Measurements from ENCODE around the gene RHBDD3.
"Not testable (repeated sequence)": the region's sequence is repeated elsewhere in the genome, so short reads cannot be mapped to it uniquely, and the experiment has no call there.

The RHBDD3 gene

GRCh38 chr22:29245626-29246385 lies 22.0 kb downstream of the RHBDD3 start:
- DNase-seq, result peak; percentile 57

GRCh38 chr22:29244785-29245625 lies 22.8 kb downstream of the RHBDD3 start:
- no peak for DNase-seq

- DNase-seq, result no peak
These were observed 23.8 kb downstream of the RHBDD3 start for GRCh38 chr22:29243874-29244446.

GRCh38 chr22:29240481-29240880 lies 27.3 kb downstream of the RHBDD3 start:
- DNase-seq, result peak; percentile 58

- no peak for DNase-seq
These were observed 34.4 kb downstream of the RHBDD3 start for GRCh38 chr22:29233277-29233877.

GRCh38 chr22:29231971-29232959 lies 35.5 kb downstream of the RHBDD3 start:
- DNase-seq, result no peak

- DNase-seq, result no peak
These were observed 36.6 kb downstream of the RHBDD3 start for GRCh38 chr22:29230972-29231875.

GRCh38 chr22:29226351-29226981 lies 41.3 kb downstream of the RHBDD3 start:
- DNase-seq, result no peak

- DNase-seq, result no peak
These were observed 42.2 kb downstream of the RHBDD3 start for GRCh38 chr22:29225422-29226090.

- no peak for DNase-seq
These were observed 42.8 kb downstream of the RHBDD3 start for GRCh38 chr22:29224859-29225410.

GRCh38 chr22:29224121-29224858 lies 43.5 kb downstream of the RHBDD3 start:
- DNase-seq, result no peak

GRCh38 chr22:29219881-29220670 lies 47.7 kb downstream of the RHBDD3 start:
- DNase-seq, result no peak

- not testable (repeated sequence) for DNase-seq
These were observed 48.4 kb downstream of the RHBDD3 start for GRCh38 chr22:29219409-29219782.

- DNase-seq, result no peak
These were observed 48.9 kb downstream of the RHBDD3 start for GRCh38 chr22:29218758-29219408.

GRCh38 chr22:29217827-29218757 lies 49.7 kb downstream of the RHBDD3 start:
- DNase-seq, result no peak

Data from NCI-H1105 treated with DMSO at 0.1 percent for 48 hours (cell line).